Panc1 (cell line): ENCODE results near the gene ZNF107. TPM values are rescaled to one million over a fixed set of nuclear protein-coding genes. Genes with fewer than 3 reads are reported as not detected.

Experiments used
- ATAC-seq: fragments of 200-7000 bp; cut with Tn5 transposase; 2 replicates; pipeline ENCODE4 v1.9.1; 2020; ENCODE audit warnings: mild to moderate bottlenecking, moderate library complexity
- BruUV-seq: library from RNA; stranded (reverse); fragments of 400-500 nt; replicated peaks from 2 replicates; lab custom pipeline; 2021; lab: Mats Ljungman, UMichigan
- CTCF ChIA-PET: fragments of 300-600 bp; sonication (Branson Sonifier 250); formaldehyde crosslinking; loops from one replicate; lab custom pipeline; 2022; ENCODE audit warnings: antibody characterized with exemption; lab: Charles Lee
- POLR2A ChIA-PET: fragments of 300-600 bp; sonication (Branson Sonifier 250); formaldehyde crosslinking; loops from one replicate; lab custom pipeline; 2022; ENCODE audit warnings: antibody characterized with exemption; lab: Charles Lee
- DNase-seq: peaks from one replicate; pipeline ENCODE4 v3.0.0-alpha.2; 2010; ENCODE audit warnings: low read depth, low spot score
- H3K27ac ChIP-seq: 2 replicates; pipeline ENCODE4 v1.5.1; 2011; ENCODE audit warnings: mild to moderate bottlenecking, low read length, inconsistent platforms
- H3K27me3 ChIP-seq: fragments of 200-500 bp; sonication (Bioruptor generic); 2 replicates; pipeline ENCODE4 v1.6.0; 2014; ENCODE audit warnings: low read length, inconsistent platforms; ENCODE audit not compliant: control insufficient read depth, insufficient read depth
- H3K36me3 ChIP-seq: fragments of 200-500 bp; sonication (Bioruptor generic); 2 replicates; pipeline ENCODE4 v1.5.1; 2014; ENCODE audit warnings: inconsistent platforms, mild to moderate bottlenecking, low read length, moderate library complexity; ENCODE audit not compliant: control insufficient read depth, insufficient read depth
- H3K4me1 ChIP-seq: 2 replicates; pipeline ENCODE4 v1.5.1; 2011; ENCODE audit warnings: inconsistent platforms, mild to moderate bottlenecking, low read length, moderate library complexity; ENCODE audit not compliant: control insufficient read depth, insufficient read depth
- H3K4me3 ChIP-seq, 2 experiments: 2 replicates each; pipeline ENCODE4 v1.5.1; 2011 to 2012; ENCODE audit warnings: low read depth in 2 of 2, low read length in 2 of 2, mild to moderate bottlenecking in 2 of 2, inconsistent platforms in 1 of 2, moderate library complexity in 1 of 2
- H3K9me3 ChIP-seq: fragments of 200-500 bp; sonication (Bioruptor generic); 2 replicates; pipeline ENCODE4 v1.5.1; 2014; ENCODE audit warnings: low read depth, mild to moderate bottlenecking, inconsistent platforms, low read length, moderate library complexity; ENCODE audit not compliant: control insufficient read depth, insufficient read depth
- POLR2AphosphoS5 ChIP-seq: IDR thresholded peaks from 2 replicates; pipeline ENCODE4 v1.6.1; 2012; ENCODE audit warnings: mild to moderate bottlenecking, low read depth, low read length, moderate library complexity
- REST ChIP-seq, 2 experiments: IDR thresholded peaks; 2 replicates each; pipeline ENCODE4 v1.6.1; 2011 to 2012; ENCODE audit warnings: low read depth in 2 of 2, control low read depth in 1 of 2, low read length in 1 of 2, mild to moderate bottlenecking in 1 of 2, moderate library complexity in 1 of 2; ENCODE audit not compliant: insufficient read depth in 1 of 2
- SIN3A ChIP-seq: IDR thresholded peaks from 2 replicates; pipeline ENCODE4 v1.6.1; 2012; ENCODE audit warnings: low read depth, mild to moderate bottlenecking, low read length, moderate library complexity, borderline replicate concordance; ENCODE audit not compliant: insufficient read depth
- TCF7L2 ChIP-seq: IDR thresholded peaks from 2 replicates; pipeline ENCODE4 v1.6.1; 2011; ENCODE audit warnings: mild to moderate bottlenecking, low read depth, low read length, inconsistent platforms
- in situ Hi-C: cut with HindIII; loops from 2 replicates; pipeline ENCODE4 v1.10.0; 2016; ENCODE audit warnings: low sequenced_read_pairs, low pct_unique_long_range_greater_than_20kb
- intact Hi-C: fragments of 100-400 bp; cut with micrococcal nuclease; formaldehyde crosslinking; loops from one replicate; pipeline ENCODE4 v1.10.0; 2022; ENCODE audit not compliant: unreplicated experiment
- total RNA-seq: library from RNA; stranded (reverse); gene quantifications from one replicate; pipeline ENCODE4 v1.2.1, GENCODE V29; 2021; ENCODE audit not compliant: unreplicated experiment
- TF ChIP-seq, protein P1 (sequence below): fragments of 450-650 bp; IDR thresholded peaks from 2 replicates; pipeline ENCODE4 v1.5.1; 2017; ENCODE audit warnings: mild to moderate bottlenecking

ZNF107 gene
- total RNA-seq, 1 experiment from 2014 or later = 11.1 TPM

GRCh38 chr7:64651203-64651602 is 14.7 kb upstream of the ZNF107 start:
- POLR2A ChIA-PET = no interaction called here
- H3K9me3 ChIP-seq = no peaks in the 10 kb centered on the region
- H3K27ac ChIP-seq = no peak overlapping the region
- no TSS peak for BruUV-seq
- ATAC-seq (no peak), DNase-seq (no peak)
- H3K36me3 ChIP-seq = no peaks in the 10 kb centered on the region
- in situ Hi-C loops (no loop called here), intact Hi-C loops (no loop called here)
- no peak overlapping the region for H3K4me3 ChIP-seq
- TF ChIP-seq SIN3A (no peak), POLR2AphosphoS5 (no peak), REST (IDR thresholded peaks at IDR 0.05; ENCODE audit: insufficient read depth in 1 of 2, low read depth in 2 of 2, low read length in 1 of 2) (no peak), TCF7L2 (no peak)
- TF ChIP-seq, protein P1, sequence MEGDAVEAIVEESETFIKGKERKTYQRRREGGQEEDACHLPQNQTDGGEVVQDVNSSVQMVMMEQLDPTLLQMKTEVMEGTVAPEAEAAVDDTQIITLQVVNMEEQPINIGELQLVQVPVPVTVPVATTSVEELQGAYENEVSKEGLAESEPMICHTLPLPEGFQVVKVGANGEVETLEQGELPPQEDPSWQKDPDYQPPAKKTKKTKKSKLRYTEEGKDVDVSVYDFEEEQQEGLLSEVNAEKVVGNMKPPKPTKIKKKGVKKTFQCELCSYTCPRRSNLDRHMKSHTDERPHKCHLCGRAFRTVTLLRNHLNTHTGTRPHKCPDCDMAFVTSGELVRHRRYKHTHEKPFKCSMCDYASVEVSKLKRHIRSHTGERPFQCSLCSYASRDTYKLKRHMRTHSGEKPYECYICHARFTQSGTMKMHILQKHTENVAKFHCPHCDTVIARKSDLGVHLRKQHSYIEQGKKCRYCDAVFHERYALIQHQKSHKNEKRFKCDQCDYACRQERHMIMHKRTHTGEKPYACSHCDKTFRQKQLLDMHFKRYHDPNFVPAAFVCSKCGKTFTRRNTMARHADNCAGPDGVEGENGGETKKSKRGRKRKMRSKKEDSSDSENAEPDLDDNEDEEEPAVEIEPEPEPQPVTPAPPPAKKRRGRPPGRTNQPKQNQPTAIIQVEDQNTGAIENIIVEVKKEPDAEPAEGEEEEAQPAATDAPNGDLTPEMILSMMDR = no peak
- no peaks in the 10 kb centered on the region for H3K27me3 ChIP-seq
- no peaks in the 10 kb centered on the region for H3K4me1 ChIP-seq
- CTCF ChIA-PET = no interaction called here

- Histone ChIP-seq H3K36me3 (no peaks in the 10 kb centered on the region), H3K27me3 (no peaks in the 10 kb centered on the region), H3K4me1 (no peaks in the 10 kb centered on the region), H3K4me3 (no peak overlapping the region), H3K27ac (no peak overlapping the region), H3K9me3 (no peaks in the 10 kb centered on the region)
- BruUV-seq = no TSS peak
- POLR2A ChIA-PET = no interaction called here
- in situ Hi-C loops = no loop called here
- intact Hi-C loops = no loop called here
- ATAC-seq = no peak
- DNase-seq = no peak
- CTCF ChIA-PET = interaction anchor here (0.7 kb wide), 1 partner anchor 20 kb away, joined by 10 read pairs; no protein-coding TSS in a partner anchor
- TF ChIP-seq, protein P1 = peak; percentile 20; the same call in 1 of the 2 replicates
- no peak for TF ChIP-seq POLR2AphosphoS5
Measured at GRCh38 chr7:64651632-64652165, 14.2 kb upstream of the ZNF107 start.
